Mucosa of gallbladder (tissue), 1 donor: Measurements from ENCODE around the gene NHLRC2. TPM values are rescaled to one million over a fixed set of nuclear protein-coding genes. Genes with fewer than 3 reads are reported as not detected.
A peak's percentile ranks its signal among the peaks of the same experiment; 100 is the strongest.
"Not testable (repeated sequence)": the region's sequence is repeated elsewhere in the genome, so short reads cannot be mapped to it uniquely, and the experiment has no call there.

Source experiments
- DNase-seq: peaks from one replicate; pipeline ENCODE4 v3.0.0-alpha.2; 2020; ENCODE audit warnings: low spot score
- total RNA-seq: library from RNA; stranded (reverse); gene quantifications from one replicate; pipeline ENCODE4 v1.2.1, GENCODE V29; 2021
- donor health status: DM: no; HTN: no; CAD: no.

Gene NHLRC2
- total RNA-seq, result 39.7 TPM

DNA sequence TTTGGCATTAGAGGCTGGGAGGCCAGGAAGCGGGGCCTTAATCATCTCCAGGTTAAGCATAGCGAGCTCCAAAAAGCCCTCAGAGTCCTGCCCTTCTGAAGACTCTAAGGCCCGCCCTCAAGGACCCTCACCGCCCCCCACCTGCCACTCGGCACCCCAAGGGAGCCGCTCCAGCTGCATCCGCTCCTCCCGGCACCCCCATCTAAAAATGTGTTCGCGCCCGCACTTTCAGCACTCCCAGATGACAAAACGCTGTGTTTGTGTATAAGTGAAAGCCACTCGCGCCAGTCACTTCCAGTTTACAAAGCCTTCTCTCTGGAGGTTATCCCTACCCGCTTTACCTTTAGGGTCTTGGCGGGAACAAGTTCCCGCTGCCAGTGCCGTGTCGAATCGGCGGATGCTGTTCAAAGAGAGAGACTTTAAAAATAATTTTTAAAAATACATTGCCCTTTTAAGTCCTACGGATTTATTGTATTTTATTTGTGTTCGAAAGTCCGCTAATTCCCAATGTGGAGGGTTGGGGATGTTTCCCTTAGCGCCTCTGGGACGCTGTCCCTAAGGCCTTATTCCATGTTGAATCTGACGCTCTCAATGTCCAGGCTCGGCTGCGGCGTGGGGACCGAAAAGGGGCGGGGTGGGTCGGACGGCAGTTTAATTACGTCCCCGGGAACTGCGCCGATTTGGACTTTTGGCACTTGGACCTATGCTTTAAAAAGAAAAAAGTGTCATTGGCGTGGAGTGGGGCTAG is at the start of gene NHLRC2, which contains the start of gene DCLRE1A:
NHLRC2 (plus strand) TSS at position 649 of the 748 bp plus-strand sequence. CDS start 212 bp downstream, outside the sequence.
DCLRE1A (minus strand) TSS at position 70 of the 748 bp plus-strand sequence. CDS start 900 bp downstream, outside the sequence.
- DNase-seq, result peak; percentile 77

- no peak for DNase-seq
These were observed 48.0 kb upstream of the NHLRC2 start for GRCh38 chr10:113806503-113806902.

GRCh38 chr10:113808168-113808567 is 46.3 kb upstream of the NHLRC2 start:
- no peak for DNase-seq

DNA sequence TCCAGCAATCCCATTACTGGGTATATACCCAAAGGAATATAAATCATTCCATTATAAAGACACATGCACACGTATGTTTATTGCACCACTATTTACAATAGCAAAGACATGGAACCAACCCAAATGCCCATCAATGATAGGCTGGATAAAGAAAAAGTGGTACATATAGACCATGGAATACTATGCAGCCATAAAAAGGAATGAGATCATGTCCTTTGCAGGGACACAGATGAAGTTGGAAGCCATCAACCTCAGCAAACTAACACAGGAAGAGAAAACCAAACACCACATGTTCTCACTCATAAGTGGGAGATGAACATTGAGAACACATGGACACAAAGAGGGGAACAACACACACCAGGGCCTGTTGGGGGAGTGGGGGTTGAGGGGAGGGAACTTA is 39.8 kb upstream of the NHLRC2 start:
- DNase-seq, result not testable (repeated sequence)

- DNase-seq, result no peak
These were observed 34.5 kb upstream of the NHLRC2 start for GRCh38 chr10:113819989-113820388.

- DNase-seq, result no peak
These were observed 34.0 kb upstream of the NHLRC2 start for GRCh38 chr10:113820507-113820906.

- not testable (repeated sequence) for DNase-seq
These were observed 33.2 kb upstream of the NHLRC2 start for GRCh38 chr10:113821306-113821705.

DNA sequence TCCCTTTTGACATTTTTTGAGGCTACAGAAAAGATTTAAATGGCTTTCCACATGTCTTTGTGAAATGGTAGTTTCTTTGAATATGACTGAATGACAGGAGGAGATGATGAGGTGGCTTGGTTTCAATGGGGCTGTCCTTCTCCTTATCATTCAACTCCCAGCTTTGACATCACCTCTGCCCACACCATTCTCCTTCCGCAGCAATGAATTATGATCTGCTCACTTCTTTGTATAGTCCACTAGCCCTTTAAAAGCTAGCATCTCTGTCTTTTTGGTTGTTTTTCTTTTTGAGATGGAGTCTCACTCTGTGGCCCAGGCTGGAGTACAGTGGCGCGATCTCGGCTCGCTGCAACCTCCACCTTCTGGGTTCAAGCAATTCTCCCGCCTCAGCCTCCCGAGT is 32.3 kb upstream of the NHLRC2 start:
- no peak for DNase-seq

DNA sequence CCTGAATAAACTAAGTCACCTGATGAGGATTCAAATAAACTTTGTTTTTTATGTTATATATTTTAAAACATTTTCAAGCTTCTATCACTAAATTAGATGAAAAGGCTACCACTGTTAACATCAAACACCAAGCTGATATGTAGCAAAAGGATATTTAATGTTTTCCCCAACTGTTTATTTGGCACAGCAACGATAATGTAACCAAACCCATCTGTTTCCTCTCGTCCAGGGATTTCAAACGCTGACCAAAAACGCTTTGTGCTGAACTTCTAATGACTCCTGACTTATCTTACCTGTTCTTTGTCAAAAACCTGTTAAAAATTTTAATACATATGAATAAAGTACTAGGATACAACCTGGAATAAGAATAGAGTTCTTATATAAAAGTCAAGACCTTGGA is 31.1 kb upstream of the NHLRC2 start:
- DNase-seq, result no peak

GRCh38 chr10:113825791-113826190 is 28.7 kb upstream of the NHLRC2 start:
- DNase-seq, result no peak

- not testable (repeated sequence) for DNase-seq
These were observed 25.9 kb upstream of the NHLRC2 start for GRCh38 chr10:113828567-113828966.

DNA sequence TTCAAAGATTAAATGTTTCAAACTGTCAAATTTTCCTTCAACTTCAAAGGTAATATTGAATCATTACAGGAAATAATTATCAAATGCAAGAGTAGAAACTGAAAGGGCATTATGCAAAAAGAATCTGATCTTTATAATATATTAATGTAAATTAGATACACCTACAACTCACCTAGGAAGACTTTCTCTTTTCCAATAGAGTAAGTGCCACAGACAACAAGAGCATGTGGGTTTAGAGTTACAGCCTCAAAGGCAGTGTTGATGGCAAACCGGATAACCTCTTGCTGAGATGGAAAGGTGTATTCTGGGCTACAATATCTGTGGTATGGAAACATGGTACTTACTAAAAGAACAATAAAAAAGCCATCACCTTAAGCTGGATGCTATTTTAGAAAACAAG is 12.3 kb upstream of the NHLRC2 start:
- no peak for DNase-seq

DNA sequence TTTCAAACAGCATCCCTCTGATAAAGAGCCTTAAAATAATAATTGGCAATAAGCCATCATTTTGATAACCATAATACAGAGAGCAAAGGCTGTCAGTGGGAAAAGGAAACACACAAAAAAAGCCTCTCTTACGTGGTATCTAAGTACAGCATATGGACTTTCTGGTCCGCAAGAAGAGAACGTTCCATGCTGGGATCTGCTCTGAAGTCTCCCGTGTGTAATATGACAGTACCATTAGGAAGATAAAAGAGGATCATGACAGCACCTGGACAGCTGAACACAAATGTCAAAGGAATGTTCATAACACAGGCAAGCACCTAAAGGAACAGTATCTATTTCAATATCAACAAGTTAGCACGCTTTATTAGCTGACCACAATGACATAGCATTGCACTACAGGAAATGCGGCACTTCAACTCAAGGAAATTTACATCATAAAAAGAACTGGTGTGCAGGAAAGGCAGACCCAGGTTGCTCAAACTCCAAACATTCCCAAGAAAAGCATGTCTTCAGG is 10.4 kb upstream of the NHLRC2 start:
- DNase-seq, result no peak

DNA sequence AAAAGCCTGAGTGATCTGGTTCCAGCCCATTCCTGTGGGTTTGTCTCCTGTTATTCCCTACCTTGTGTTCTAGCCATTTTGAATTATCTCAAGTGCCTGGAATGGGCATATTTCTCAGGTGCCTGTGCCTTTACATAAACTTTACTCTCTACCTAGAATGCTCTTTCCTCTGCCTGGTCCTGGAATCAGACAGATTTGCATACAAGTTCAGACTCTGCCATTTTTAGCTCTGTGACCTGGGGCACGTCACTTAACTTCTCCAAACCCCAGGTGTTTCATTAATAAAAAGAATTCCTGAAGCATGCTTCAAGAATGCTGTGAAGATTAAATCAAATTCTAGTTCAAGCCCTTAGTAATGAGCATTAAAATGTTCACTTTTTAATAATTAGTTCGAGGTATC is 8.4 kb upstream of the NHLRC2 start:
- DNase-seq, result no peak

DNA sequence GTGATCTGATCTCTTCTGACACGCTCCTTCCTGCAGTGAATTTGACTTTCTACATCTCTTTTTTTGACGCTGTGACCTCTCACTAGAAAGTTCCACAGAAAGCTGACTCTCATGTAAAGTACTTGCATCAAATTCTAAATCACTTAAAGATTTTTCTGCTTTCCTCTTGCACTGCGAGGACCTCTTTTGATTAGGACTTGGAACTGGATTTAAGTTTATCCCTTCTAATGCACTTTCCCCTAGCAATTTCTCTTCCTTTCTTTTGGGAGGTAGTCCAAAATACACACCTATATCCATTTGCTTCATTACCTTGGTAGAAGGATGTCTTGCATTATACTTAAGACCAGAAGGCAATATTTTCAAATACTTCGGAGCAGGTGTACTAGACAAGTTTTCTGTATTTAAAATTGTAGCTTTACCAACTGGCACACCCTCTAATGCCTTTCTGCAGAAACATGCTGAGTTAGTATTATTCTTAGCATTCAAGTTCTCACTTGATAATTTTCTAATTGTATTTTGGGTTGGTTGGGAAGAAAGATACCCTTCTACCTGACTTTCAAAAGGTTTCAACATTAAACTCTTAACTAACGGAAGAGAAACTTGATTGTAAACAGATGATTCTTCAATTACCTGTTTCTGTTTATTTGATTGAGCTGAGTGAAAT is 5.2 kb upstream of the NHLRC2 start:
- DNase-seq, result no peak

GRCh38 chr10:113849946-113850345 is 4.5 kb upstream of the NHLRC2 start:
- DNase-seq, result no peak

- no peak for DNase-seq
These were observed 866 bp upstream of the NHLRC2 start for GRCh38 chr10:113853578-113854012.

DNA sequence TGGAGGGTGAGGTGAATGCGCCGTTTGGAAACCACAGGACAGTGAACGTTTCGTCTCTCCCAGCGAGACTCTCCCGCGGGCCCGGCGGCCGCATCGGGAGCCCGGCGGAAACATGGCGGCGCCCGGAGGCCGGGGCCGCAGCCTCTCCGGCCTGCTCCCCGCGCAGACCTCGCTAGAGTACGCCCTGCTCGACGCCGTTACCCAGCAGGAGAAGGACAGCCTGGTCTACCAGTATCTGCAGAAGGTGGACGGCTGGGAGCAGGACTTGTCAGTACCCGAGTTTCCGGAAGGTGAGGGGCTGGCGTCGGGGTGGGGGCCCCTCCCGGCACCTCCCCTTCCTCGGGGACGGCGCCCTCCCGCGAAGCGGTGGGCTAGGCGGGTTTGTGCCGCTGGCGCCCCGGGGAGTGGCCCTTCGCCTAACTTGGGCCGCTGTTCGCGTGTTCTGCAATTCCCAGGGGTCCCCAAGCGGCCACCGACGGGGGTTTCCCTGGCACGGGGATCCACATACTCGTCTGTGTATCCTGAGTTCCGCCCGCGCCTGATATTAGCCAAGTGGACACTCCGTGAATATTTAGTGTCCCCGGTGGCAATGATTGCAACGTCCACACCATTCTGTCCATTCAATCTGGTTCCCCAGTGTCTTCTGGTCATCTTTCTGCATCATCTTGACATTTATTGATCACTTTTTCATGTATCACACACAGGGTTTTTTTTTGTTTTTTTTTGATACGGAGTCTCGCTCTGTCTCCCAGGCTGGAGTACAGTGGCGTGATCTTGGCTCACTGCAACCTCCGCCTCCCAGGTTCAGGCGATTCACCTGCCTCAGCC is 514 bp downstream of the NHLRC2 start:
- DNase-seq, result peak; percentile 32

DNA sequence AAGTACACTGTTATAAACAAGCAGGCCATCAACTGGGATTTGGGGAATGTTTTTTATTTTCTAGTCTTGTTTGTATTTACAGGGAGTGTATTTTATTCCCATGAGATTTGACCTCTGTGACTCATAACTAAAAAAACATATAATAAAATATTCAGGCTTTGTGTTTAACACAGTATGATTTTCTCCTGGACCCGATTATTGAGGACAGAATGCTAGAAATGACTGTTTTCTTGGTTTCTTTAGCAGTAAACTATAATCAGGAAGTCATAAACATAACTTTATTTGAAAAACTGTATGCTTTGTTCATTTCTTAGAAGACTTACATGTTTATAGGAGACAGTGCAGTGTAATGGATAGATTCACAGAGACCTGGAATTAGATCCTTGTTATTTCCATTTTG is 2.1 kb downstream of the NHLRC2 start:
- no peak for DNase-seq

DNA sequence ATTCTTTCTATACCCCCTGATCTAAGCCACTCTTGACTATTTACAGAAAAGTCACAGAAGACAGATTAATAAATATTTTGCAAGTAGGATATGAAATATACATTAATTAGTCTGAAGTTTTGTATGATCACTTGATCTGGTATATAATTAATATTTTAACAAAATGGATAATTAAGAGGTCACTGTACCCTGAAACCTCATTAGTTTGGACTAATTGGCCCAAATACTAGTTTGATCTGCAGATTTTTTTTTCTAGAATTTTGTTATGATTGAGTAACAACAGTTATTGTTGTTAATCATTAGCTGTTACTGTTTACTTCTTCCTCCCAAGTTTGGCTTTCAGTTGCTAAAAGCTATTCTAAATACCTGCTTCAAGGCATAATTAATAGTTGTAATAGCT is 2.7 kb downstream of the NHLRC2 start:
- no peak for DNase-seq

- no peak for DNase-seq
These were observed 4.1 kb downstream of the NHLRC2 start for GRCh38 chr10:113858541-113858940.

GRCh38 chr10:113859261-113859660 is 4.8 kb downstream of the NHLRC2 start:
- no peak for DNase-seq
